Fibroblast of peridontal ligament (primary cell): Measurements from ENCODE around the gene SCTR.
A peak's percentile ranks its signal among the peaks of the same experiment; 100 is the strongest.

ENCODE experiments used
- DNase-seq: peaks from one replicate; pipeline ENCODE4 v3.0.0-alpha.2; 2010; ENCODE audit errors: extremely low read depth

The SCTR gene

DNA sequence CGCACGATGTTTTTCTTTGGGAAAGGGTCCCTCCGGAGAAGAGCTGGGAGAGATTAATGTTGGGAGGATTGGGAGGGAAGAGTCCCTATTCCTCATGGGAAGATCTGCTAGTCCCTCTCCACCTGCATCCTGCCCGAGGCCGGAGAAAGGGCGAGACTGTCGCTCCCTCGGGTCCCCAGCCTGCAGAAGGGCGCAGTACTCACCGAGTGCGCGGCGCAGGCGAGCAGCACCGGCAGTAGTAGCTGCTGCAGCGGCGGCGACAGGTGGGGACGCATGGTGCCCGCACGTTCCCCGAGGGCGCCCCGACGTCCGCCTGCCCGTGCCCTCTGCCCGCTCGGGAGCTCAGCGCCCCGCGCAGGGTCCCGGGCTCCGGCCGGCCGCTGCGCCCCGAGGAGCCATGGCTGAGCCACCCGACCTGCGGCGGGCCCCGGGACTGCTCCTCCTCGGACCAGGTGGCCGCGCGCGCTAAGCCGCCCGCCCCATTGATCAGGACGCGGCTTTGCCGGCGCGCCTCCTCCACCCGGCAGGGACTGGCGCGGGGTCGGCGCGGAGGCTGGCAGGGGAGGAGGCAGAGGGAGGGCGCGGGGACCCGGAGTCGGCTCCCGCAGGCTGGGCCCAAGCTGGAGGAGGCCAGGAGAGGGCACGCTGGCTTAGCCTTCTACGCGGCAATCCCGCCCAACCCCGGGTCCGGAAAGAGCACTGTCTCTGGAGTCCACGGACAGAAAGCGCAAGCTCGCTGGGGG, at the start of gene SCTR:
SCTR (minus strand) TSS at position 532 of the 743 bp plus-strand sequence; CDS start at position 275, 257 bp downstream.
- no peak for DNase-seq

DNA sequence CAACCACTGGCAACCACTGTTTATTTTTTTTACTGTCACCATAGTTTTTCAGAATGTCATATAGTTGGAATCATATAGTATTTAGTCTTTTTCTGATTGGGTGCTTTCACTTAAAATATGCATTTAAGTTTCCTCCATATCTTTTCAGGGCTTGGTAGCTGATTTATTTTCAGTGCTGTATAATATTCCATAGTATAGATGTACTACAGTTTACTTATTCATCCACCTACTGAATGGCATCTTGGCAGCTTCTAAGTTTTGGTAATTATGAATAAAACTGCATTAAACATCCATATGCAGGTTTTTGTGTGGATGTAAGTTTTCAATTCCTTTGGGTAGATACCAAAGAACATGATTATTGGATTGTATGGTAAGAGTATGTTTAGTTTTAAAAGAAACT, 43.0 kb upstream of the SCTR start:
- DNase-seq = no peak

DNA sequence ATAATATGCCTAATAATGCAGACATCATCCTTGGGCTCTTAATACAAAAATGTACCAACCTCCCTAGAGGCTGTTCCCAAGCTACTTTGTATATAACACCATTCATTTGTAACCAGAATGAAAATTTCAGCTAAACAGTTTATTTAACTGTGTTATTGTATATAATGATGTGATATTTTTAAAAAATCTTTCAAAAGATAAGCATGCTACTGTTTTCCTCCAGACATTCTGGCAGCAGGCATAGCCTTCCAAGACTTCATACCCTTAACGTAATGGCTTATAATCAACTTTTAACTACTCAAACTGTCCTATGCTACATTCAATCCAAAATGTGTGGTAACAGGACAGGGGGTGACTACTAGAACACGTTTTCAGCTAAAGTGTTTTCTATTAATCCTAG, 41.2 kb upstream of the SCTR start:
- DNase-seq = no peak

DNA sequence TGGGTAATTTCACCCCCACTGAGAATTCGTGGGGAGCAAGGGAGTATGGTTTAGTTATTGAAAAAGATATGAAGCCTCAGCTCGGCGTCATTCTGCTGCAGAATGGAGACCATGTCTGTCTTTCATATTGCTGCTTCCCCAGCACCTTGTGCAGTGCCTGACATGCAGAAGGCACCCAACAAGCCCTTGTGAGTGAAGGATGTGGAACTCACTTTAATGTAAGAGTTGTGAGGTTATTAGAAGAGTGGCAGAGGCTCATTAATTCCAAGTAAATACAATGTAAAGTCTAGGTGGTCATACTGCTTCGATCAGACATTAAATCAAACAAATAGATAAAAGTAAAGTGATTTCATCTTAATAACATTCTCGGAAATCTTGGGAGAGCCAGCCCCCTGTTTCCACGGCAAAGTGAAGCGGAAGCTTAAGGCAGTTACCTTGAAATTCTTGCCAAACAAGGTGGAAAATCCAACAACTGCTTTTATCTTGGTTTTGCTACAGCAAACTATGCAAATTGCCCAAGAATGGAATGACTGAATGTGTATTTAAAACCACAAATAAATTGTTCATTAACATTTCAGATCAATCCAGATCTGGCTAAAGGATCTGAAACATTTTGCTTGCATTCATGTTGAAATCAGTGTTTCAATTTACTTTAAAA, 29.5 kb upstream of the SCTR start:
- no peak for DNase-seq

GRCh38 chr2:119552902-119553301, 28.6 kb upstream of the SCTR start:
- DNase-seq = no peak

GRCh38 chr2:119550856-119551255, 26.6 kb upstream of the SCTR start:
- DNase-seq = no peak

DNA sequence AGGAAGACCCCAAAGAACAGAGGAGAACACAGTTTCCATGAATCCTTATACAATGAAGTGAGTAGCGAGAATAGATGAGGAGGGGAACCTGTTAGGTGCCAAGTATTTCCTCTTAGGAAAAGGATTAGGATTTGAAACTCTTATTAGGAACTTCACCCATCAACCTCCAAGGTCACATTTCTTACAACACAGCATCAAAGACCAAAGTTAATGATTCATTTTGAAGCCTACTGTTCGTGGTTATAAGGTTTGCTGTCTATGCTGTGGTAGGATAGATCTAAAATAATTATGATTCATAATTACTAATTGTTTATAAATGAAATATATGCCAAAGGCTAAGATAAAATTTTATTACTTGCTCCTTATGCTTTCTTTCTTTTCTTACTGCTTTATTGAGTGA, 26.1 kb upstream of the SCTR start:
- no peak for DNase-seq

- DNase-seq = peak; percentile 24
These were observed 25.0 kb upstream of the SCTR start for GRCh38 chr2:119549241-119549640.

GRCh38 chr2:119548516-119549120, 24.3 kb upstream of the SCTR start:
- no peak for DNase-seq

DNA sequence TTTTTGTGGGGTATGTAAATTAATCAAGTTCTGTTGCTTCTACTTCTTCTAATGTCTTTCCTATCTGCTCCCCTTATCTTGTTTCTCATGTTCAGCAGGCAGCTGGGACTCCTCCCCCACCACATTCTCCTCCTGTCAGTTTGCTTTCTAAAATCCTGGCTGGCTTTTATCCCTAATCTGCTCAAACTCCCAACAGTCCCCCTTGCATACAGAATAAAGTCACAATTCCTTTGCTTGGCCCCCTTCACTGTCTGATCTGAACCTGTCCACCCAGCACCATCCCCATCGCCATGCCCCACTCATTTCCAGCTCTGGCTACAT, 22.1 kb upstream of the SCTR start:
- DNase-seq = no peak

- DNase-seq = no peak
These were observed 21.6 kb upstream of the SCTR start for GRCh38 chr2:119545754-119546446.

DNA sequence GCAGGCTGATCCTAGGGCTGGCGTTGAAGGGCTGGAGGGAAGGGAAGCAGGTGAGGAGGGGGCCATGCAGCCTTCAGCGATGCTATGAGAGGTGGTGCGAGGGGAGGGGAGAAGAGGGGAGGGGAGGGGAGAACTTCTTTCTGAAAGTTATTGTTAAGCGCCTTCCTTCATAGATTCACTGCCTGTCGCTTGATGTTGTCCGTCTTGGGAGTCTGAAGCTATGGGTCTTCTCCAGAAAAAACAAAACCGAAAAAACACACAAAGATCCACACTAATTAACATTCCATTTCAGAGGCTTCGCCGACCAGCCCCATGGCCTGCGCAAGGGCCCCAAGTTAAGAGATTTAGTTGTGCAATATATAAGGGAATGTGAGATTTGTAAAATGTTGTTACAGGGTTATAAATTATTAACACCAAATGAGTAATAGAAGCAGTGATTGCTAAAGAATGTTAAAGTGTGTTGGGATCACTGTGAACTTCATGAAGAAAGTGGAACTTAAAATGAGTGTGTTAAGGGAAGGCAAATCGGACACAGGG, 20.7 kb upstream of the SCTR start:
- no peak for DNase-seq

DNA sequence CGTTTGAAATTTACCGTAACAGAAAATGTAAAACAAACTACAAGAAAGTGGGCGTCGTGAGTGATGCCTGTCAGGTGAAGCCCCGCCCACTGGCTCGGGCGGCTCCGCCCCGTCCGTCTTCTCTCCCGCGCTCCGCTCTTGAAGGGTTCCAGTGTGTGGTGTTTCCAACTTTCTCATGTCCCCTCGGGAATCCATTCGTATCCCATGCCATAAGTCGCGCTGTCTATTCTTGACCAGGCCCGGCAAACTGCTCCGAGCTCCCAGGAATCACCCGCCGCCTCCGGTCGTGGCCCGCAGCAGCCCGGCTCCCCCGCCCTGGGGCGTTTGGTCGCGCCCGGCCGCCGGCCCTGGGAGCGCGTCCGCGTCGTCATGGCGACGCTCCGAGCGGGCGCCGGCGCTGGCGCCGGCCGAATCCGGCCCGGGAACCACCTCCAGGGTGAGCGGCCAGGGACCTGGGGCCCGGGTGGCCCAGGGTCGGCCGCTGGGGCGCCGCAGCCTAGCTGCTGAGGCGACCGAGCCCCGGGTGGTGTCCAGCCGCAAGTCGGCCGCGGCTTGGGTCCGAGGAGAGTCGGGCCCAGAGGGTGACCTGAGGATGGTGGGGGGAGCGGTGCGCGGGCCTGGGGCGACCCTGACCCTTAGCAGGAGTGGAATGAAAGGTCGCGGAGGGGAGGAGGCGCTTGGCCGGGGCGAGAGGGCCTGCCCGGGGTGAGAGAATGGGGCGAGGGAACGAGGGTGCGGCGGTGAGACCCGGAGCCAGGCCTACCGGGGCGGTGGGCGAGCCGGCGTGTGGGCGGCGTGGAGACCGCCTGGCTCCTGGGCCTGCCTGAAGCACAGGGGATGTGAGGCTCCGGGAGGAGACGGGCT, 20.0 kb upstream of the SCTR start, which contains the start of gene CFAP221:
CFAP221 (plus strand) TSS at position 375 of the 864 bp plus-strand sequence. CDS start 1,683 bp downstream, outside the sequence.
- DNase-seq = peak; percentile 43

DNA sequence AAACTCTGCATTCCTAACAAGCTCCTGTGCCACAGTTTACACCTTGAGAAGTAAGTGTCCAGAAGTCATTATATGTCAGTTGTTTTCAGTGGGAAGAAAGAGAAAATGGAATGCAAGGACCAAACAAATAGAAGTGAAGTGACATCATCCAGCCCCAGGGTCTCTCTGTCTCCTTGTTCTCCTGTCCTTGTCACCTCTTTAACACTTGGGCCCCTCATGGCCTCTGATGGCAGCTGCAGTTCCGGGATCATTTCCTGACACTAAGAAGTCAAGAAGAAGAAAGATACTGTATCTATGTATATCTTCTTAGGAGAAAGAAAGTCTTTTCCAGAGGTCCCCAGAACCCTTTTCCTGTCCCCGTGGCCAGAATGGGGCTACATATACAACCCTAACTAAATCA, 17.2 kb upstream of the SCTR start:
- DNase-seq = no peak

GRCh38 chr2:119537792-119538191, 13.5 kb upstream of the SCTR start:
- DNase-seq = no peak

- no peak for DNase-seq
These were observed 12.4 kb upstream of the SCTR start for GRCh38 chr2:119536707-119537106.

- DNase-seq = no peak
These were observed 11.9 kb upstream of the SCTR start for GRCh38 chr2:119536211-119536610.

- no peak for DNase-seq
These were observed 9.3 kb upstream of the SCTR start for GRCh38 chr2:119533560-119533959.

- DNase-seq = no peak
These were observed 7.0 kb upstream of the SCTR start for GRCh38 chr2:119531292-119531691.

GRCh38 chr2:119527999-119528398, 3.7 kb upstream of the SCTR start:
- DNase-seq = no peak

DNA sequence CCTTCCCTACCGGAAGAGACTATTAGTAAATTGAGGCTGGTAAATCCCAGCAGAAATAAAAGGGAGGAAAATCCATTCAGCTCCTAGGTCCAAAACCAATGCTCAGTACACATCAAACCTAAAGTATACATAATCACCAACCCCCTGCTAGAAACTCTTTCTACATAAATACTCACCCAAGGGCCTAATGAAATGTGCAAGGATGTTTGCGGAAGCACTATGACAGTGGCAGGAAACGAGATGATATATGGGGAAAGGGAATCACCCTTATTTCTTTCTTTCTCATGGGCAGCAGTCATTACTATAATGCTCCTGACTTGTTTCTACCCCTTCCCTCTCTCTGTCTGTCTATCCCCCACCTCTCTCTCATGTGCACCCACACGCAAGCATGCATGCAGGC, 1.3 kb upstream of the SCTR start:
- no peak for DNase-seq
